Colonic mucosa (tissue), 4 donors: Measurements from ENCODE around the gene CST2. TPM values are rescaled to one million over a fixed set of nuclear protein-coding genes. Genes with fewer than 3 reads are reported as not detected.
"Not testable (repeated sequence)": the region's sequence is repeated elsewhere in the genome, so short reads cannot be mapped to it uniquely, and the experiment has no call there.

Source experiments
- DNase-seq: peaks from one replicate; pipeline ENCODE4 v3.0.0-alpha.2; 2020
- H3K27ac ChIP-seq: fragments of 200-600 bp; one replicate; pipeline ENCODE4 v1.8.0; 2021
- H3K27me3 ChIP-seq: fragments of 200-600 bp; one replicate; pipeline ENCODE4 v1.8.0; 2021
- H3K36me3 ChIP-seq: fragments of 200-600 bp; one replicate; pipeline ENCODE4 v1.8.0; 2021
- H3K4me1 ChIP-seq: fragments of 200-600 bp; one replicate; pipeline ENCODE4 v1.8.0; 2021; ENCODE audit warnings: mild to moderate bottlenecking
- H3K4me3 ChIP-seq: fragments of 200-600 bp; one replicate; pipeline ENCODE4 v1.8.0; 2021
- H3K9ac ChIP-seq, 2 donors: one replicate each; pipeline ENCODE4 v1.7.0; 2013; ENCODE audit warnings: control low read depth in 2 of 2, low read depth in 2 of 2, low read length in 2 of 2
- H3K9me3 ChIP-seq: fragments of 200-600 bp; one replicate; pipeline ENCODE4 v1.8.0; 2021
- intact Hi-C: fragments of 100-400 bp; cut with DNase I; formaldehyde crosslinking; loops from one replicate; pipeline ENCODE4 v1.14.1; 2022
- total RNA-seq, 2 donors: library from RNA; stranded (reverse); fragmentation: NEBNext Ultra II Directional in 1 of 2; extraction: Animal tissue kit (Norgen Biotek cat#: 25700) in 1 of 2; gene quantifications; one replicate each; pipeline ENCODE4 v1.2.1, GENCODE V29; 2021
- TF ChIP-seq, protein P1 (sequence below): fragments of 200-600 bp; IDR thresholded peaks from one replicate; pipeline ENCODE4 v1.8.0; 2022; ENCODE audit warnings: antibody characterized with exemption, mild to moderate bottlenecking
- donor health status: healthy.
- donor health status: DM: no; HTN: no; CAD: no.
- donor health status: DM: no; HTN: no; CAD: no.

Gene CST2
- total RNA-seq, 2 donors from 2014 or later = not detected

- Histone ChIP-seq H3K9ac (no peak overlapping the region), H3K4me1 (no peaks in the 10 kb centered on the region), H3K4me3 (no peak overlapping the region), H3K27ac (no peak overlapping the region), H3K9me3 (no peaks in the 10 kb centered on the region), H3K27me3 (no peaks in the 10 kb centered on the region), H3K36me3 (no peaks in the 10 kb centered on the region)
- intact Hi-C loops = no loop called here
- DNase-seq = no peak
- TF ChIP-seq, protein P1, sequence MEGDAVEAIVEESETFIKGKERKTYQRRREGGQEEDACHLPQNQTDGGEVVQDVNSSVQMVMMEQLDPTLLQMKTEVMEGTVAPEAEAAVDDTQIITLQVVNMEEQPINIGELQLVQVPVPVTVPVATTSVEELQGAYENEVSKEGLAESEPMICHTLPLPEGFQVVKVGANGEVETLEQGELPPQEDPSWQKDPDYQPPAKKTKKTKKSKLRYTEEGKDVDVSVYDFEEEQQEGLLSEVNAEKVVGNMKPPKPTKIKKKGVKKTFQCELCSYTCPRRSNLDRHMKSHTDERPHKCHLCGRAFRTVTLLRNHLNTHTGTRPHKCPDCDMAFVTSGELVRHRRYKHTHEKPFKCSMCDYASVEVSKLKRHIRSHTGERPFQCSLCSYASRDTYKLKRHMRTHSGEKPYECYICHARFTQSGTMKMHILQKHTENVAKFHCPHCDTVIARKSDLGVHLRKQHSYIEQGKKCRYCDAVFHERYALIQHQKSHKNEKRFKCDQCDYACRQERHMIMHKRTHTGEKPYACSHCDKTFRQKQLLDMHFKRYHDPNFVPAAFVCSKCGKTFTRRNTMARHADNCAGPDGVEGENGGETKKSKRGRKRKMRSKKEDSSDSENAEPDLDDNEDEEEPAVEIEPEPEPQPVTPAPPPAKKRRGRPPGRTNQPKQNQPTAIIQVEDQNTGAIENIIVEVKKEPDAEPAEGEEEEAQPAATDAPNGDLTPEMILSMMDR = peak; percentile 30
Measured at GRCh38 chr20:23782366-23782983, 44.1 kb downstream of the CST2 start.

GRCh38 chr20:23778676-23779075 is 47.9 kb downstream of the CST2 start:
- H3K4me1 ChIP-seq = not testable (repeated sequence)

GRCh38 chr20:23777380-23777779 is 49.1 kb downstream of the CST2 start:
- H3K9ac ChIP-seq, H3K27me3 ChIP-seq, H3K36me3 ChIP-seq, H3K4me1 ChIP-seq, H3K4me3 ChIP-seq, H3K9me3 ChIP-seq, DNase-seq, H3K27ac ChIP-seq, intact Hi-C loops: not testable (repeated sequence)

More at GRCh38 chr20:23778676-23779075, 47.9 kb downstream of the CST2 start:
- H3K9ac ChIP-seq, H3K9me3 ChIP-seq, H3K27ac ChIP-seq, H3K36me3 ChIP-seq, H3K27me3 ChIP-seq, intact Hi-C loops, DNase-seq, H3K4me3 ChIP-seq: not testable (repeated sequence)

GRCh38 chr20:23776067-23776771 is 50.3 kb downstream of the CST2 start:
- H3K27ac ChIP-seq = no peak overlapping the region
- no peaks in the 10 kb centered on the region for H3K36me3 ChIP-seq
- H3K4me1 ChIP-seq = no peaks in the 10 kb centered on the region
- DNase-seq = no peak
- H3K9ac ChIP-seq = no peak overlapping the region
- TF ChIP-seq, protein P1 = no peak
- H3K4me3 ChIP-seq = no peak overlapping the region
- no peaks in the 10 kb centered on the region for H3K9me3 ChIP-seq
- intact Hi-C loops = no loop called here
- no peaks in the 10 kb centered on the region for H3K27me3 ChIP-seq

GRCh38 chr20:23774081-23774480 is 52.4 kb downstream of the CST2 start:
- H3K4me1 ChIP-seq = no peaks in the 10 kb centered on the region
- H3K27ac ChIP-seq = no peak overlapping the region
- no peak overlapping the region for H3K9ac ChIP-seq
- intact Hi-C loops = no loop called here
- H3K4me3 ChIP-seq = no peak overlapping the region
- H3K27me3 ChIP-seq = no peaks in the 10 kb centered on the region
- DNase-seq = no peak
- H3K9me3 ChIP-seq = no peaks in the 10 kb centered on the region
- TF ChIP-seq, protein P1 = no peak
- H3K36me3 ChIP-seq = no peaks in the 10 kb centered on the region

Other genes with a start within 250 kb of the CST2 start
- gene CST9, start 220.8 kb downstream of the CST2 start, total RNA-seq = not detected
- 100 to 1,000 TPM; 606 to 666 TPM for gene CST3, start 188.8 kb downstream of the CST2 start, total RNA-seq
- not detected for gene CST4, start 137.7 kb downstream of the CST2 start, total RNA-seq
- gene CST1, start 75.8 kb downstream of the CST2 start, total RNA-seq = not detected
- not detected for gene CST5, start 53.0 kb upstream of the CST2 start, total RNA-seq
- under 1 TPM in 1 of 2 donors, not detected in 1; 0.27 TPM for gene GGTLC1, start 162.1 kb upstream of the CST2 start, total RNA-seq